SIG-M5 treated with dmso at 0.1 percent for 504 hours (cell line): ENCODE measurements around the gene MTIF3.
"Not testable (repeated sequence)": the region's sequence is repeated elsewhere in the genome, so short reads cannot be mapped to it uniquely, and the experiment has no call there.

Experiments used
- DNase-seq: peaks from one replicate; lab custom pipeline; 2025; ENCODE audit not compliant: unreplicated experiment; lab: John Stamatoyannopoulos, UW

Gene MTIF3

DNA sequence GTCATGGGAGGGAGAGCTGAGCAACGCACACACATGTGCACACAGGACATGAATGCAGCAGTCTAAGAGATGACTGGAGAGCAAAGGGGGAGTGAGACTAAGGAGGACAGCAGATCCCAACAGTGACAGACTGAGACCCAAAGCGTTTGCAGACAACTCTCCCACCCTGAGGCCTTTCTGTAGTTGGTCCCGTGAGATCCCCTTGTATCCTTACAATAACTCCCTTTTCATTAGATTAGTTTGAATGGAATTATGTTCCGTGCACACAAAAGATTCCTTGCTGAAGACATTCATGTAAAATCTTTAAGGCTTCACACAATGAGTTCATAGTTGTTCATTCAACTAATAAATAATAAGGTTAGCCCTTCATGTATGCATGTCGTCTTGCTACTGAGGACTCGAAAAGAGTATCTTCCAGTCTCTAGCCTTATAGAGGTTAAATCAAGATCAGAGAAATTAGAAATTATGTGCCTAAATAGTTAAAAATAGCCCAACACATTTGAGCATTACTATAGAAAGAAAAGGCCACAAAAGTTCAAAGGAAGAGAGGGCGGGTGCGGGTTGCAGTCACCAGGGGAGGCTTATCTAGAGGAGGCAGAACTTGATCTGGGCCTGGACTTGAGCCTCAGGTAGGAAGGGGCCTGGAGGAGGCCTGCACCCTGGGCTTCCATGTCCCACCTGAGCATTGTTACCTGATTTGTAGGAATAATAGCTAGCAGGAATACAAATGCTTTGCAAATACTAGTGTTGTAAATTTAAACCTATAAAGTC, 29.1 kb downstream of the MTIF3 start:
- no peak for DNase-seq

DNA sequence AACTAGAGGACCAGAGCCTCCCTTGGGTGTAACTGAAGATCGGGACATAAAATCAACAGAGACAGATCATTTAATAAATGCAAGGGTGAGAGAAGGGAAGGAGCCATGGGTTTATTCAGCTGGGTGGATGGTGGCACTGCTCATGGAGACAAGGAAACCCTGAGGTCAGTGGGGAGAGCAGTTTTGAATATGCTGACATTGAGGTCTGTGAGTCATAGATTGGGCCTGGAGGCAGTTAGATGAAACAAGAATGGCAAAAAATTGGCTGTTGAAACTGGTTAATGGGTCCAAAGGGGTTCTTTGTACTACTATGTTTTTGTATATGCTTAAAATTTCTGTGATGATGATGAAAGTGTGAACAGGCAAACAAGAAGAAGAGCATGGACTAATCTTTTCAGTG, 31.0 kb downstream of the MTIF3 start:
- DNase-seq, result no peak

DNA sequence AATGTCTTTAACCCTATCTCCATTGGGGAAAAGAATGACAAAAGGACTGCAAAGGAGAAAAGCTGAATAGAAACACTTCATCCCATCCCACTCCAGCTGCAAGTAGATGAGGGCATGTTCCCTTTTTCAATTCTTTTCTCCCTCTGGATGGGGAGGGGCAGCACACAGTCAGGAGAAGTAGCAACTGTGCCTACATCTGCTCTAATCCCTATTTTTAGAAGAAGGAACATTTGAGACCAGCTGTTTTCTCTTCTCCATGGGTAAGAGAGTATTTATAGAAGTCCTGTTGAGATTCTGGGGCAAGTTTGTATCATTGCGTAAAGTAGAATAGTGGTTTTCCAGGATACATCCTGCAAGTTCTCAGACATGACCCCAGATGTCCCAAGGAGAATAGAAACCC, 35.2 kb downstream of the MTIF3 start:
- no peak for DNase-seq

DNA sequence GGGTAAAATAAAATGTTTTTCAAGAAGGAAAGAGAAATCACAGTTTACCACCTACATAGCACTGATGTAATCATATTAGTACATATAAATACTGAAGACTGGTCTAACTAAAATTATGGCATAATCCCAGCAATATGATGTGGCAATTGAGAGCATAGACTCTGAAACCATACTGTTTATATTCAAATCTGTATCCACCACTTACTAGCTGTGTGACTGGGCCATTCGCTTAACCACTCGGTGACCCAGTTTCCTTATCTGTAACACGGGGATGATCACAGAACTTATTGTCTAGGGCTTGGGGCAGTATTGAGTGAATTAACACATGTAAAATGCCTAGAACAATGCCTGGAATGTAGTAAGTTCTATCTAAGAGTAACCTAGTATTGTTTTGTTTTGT, 39.0 kb downstream of the MTIF3 start:
- DNase-seq, result no peak

DNA sequence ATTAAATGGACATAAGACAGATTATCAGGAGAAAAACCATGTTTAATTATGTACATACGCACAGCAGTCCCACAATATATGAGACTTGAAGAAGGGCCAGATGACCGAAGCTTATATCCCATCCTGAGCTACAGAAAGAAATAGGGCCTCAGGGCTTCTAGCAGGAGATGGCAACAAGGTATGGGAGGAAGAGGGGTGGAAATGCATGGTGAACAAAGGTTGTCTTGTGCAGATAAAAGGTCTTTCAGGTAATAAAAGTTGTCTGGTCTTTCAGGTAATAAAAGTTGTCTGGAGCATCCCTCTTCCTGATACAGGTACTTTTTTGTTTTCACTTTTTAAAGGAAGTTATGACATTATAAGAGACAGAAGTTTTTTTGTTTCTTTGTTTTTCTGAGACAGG, 41.4 kb downstream of the MTIF3 start:
- no peak for DNase-seq

DNA sequence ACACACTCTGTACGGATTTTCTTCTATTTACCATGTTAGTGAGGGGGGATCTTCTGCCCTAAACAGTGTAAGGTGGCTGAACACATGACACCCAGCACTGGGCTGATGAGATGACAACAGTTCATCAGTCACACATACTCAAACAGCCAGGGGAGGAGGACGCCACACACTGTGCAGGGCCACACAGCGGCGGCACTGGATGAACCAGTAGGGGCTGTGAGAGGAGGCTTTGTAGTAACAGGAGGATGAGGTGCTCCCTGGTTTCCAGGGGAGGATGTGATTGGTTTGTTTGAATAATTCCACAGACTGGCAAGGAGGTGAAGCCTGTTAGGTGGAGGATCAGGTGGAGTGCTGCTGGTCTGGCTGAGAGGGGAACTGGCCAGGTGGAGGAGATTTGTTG, 42.3 kb downstream of the MTIF3 start:
- DNase-seq, result no peak

DNA sequence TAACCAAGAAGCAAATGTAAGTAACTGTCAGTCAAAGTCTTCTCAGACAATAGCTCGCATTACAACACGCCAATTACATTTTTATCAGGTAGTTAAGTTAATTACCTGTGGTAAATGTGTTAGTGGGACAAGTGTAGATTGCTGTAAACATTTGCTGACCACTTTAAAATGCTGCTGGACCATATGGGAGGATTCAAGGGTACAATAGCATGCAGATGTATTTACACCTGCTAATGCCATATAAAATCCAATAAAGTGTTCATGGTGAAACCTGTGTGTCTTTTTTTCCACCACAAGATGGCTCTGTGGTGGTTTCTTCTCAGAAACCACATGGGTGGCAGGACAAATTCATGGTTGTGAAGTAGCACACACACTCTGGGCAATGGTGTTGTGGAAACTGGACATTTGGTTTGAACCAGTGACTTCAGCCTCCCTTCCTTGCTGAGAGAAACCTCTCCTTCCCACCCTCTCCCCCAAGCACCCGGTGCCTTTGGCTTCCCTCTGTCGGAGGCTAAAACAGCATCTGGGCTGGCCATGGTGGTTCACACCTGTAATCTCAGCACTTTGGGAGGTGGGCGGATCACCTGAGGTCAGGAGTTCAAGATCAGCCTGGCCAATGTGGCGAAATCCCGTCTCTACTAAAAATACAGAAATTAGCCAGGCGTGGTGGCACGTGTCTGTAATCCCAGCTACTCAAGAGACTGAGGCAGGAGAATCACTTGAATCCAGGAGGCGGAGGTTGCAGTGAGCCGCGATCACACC, 44.0 kb downstream of the MTIF3 start:
- peak; percentile 60 for DNase-seq

DNA sequence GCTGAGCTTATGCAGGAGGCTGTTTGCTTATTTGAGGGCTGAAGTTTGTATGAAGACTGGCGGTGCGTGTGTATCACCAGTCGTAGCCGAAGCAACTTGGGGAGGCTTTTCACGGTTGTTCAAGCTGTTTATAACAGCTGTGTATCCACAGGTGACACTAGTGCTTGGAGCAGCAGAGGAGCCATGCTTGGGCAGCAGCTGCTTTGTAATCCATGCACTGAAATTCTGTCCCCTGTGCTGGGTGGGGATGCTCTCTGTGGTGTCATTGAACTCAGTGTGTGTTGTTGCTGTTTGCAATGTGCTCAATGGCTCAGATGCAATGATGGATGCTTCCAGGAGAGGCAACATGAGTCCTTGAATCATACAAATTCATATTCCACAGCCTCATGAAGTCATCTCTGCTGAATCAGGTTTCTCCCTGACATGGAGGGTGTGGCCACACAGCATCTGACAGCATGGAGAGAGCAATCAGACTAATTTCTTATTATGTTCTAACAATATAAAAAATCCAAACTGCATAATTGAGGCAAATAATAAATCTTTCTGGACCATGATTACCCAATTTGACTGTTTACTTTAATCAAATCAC, 44.7 kb downstream of the MTIF3 start:
- DNase-seq, result no peak

DNA sequence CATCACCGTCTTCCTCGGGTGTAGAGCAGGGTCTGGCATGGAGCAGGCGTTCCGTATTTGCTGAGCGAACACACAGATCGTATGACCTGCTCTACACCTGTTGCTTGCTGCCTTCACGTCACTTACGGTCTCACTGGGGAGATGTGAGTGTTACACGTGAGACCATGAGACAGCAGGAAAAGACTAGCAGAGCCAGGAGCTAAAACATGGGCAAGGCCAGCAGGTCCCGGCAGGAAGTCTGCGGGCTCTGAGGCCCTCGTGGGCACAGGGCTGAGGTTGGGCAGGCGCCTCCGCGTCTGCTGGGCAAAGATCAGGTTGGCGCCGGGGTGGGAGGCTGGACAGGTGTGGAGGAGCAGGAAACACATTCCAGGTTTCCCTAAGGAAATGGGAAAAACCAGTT, 45.7 kb downstream of the MTIF3 start:
- no peak for DNase-seq

DNA sequence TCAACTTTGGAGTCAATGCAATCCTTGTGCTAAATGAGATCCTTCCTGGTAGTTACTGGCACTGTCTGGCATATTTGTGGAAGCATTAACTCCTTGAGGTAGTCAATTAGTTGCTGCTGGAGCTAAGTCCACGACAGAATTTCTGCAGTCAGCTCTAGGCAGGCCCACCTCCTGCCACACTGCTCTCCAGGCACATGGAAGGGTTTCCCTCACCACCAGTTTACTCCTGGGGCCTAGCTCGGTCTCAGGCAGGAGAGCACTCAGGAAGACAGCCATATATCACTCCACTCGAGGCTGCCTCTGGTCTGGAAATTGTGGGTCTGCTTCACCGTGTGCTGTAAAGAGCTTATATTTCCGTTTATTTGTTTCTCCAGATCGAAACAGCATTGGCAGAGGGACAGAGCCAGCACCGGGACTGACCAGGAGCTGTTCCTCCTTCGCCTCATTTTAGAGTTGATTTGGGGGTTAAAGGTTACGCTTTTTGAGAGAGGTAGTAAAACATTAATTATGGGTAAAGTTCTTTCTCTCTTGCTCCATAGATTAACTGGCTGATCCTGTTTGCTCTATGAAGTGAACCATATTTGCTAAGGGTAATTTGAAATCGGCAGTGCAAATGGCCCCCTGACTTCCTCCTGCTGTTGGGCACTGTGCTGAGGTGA, 46.5 kb downstream of the MTIF3 start:
- DNase-seq, result no peak

DNA sequence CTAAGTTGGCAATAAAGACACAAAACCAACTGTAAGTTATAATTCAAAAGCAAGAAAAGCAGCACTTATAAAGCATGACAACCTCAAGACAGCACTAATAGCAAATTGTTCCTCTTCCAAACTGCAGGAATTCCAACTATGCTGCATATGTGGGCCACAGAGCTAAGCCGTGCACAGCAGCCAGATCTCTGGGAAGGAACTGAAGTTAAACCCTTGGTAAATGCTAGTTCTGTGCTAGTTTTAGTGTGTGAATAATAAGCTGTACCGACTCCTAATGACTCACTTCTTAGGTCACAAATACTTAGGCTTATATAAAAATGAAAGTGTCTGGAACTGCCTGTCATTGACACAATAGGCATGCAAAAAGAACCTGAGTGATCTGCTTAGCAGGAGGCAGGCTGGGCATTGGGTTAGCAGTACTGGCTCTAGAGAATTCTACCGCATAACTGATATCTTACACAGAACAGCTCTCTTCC, 47.1 kb downstream of the MTIF3 start:
- DNase-seq, result no peak

DNA sequence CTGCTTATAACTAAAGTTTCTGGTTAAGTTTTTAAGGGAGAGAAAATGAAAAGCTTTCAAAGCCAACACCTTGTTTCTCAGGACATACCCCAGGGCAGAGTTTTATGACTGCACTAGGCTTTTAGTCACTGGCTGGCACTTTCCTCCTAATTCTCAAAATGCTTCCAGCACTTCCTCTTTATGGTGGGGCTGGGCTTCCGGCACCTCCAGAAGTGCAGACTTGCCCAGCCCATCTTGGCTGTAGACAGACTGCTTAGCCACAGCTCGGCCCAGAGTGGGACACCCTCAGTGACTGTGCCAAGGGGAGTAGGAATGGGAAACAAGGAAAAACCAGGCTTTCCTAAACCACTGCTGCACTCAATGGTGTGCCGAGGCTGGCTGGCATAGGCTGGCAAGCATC, 49.2 kb downstream of the MTIF3 start:
- peak; percentile 62 for DNase-seq

DNA sequence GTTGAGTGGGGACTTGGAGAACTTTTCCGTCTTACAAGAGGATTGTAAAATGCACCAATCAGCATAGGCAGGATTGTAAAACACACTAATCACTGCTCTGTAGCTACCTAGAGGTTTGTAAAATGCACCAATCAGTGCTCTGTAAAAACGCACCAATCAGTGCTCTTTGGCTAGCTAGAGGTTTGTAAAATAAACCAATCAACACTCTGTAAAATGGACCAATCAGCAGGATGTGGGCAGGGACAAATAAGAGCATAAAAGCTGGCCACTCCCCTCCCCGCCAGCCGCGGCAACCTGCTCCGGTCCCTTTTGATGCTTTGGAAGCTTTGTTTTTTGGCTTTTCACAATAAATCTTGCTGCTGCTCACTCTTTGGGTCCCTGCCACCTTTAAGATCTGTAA, 50.0 kb downstream of the MTIF3 start:
- not testable (repeated sequence) for DNase-seq

DNA sequence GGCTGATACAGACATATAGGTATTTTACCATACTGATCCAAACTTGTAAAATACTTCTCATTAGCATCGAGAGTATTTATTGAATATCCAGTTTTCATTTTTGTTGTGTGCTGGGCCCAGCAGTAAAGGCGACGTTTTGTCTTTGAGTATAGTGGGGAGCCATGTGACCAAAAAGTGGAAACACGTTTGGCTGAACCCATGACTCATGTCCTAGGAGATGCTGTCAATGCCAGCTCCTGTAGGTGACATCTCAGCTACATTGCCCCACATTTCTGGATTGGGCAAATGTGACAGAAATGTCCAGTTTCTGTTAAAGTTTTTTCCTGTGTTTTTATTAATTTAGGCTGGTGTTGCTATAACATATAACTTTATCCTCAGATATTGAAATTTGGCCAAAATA, 52.0 kb downstream of the MTIF3 start:
- DNase-seq, result no peak

DNA sequence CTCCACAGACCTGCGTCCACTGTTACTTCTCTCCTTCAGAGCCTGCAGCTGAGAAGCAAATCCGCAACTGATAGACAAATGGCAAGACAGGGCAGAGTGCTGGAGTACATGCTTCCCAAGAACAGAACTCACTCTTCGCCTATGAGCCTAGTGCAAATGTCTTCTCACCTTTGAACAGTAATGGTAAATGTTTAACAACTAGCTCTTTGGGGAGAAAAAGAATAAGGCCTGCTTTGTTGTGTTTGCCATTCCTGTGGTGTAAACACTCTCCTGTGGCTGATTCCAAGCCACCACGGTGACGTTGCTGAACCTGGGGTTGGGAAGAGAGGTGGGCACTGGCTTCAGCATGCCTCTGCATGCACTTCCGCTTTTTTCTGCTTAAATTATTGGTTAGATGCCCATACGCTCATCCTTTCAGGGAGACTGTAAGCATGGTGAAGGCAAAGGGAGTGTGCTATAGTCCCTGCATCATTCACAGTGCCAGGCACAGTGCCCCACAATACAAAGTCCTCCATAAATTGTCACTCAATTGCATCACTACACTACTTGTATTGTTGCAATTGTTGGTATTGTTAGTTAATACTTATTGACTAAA, 54.0 kb downstream of the MTIF3 start:
- DNase-seq, result no peak

DNA sequence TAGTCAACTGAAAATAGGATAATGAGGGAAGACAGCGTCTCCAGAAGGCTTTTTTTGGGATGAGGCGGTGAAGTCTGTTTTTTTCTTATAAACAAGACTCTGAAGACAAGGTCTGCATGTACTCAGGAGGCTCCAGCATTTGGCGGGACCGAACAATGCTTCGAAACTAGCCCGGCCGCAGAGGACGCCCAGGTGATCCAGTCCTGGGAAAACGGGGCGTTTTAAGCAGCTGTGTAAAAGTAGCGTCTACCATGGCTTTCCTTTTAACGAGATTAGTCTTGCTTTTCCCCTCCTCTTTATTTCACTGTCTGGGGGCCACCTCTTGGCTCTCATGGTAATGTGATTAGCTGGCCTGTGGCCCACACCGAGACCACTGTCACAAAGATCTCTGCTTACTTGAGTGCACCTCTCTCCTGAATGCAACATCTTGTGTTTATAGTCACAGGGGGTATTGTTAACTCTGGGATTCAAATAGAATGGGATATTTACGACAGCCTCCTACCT, 55.3 kb downstream of the MTIF3 start:
- no peak for DNase-seq

DNA sequence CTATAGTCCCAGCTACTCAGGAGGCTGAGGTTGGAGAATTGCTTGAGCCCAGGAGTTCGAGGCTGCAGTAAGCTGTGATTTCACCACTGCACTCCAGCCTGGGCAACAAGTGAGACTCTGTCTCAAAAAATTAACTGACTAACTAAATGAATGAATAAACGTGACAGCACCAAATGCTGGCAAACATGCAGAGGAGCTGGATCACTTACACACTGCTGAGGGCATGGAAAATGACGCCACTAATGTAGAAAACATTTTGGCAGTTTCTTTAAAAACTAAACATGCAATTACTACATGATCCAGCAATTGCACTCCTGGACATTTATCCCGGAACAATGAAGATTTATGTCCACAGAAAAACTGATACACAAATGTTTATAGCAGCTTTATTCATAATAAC, 57.3 kb downstream of the MTIF3 start:
- DNase-seq, result no peak

DNA sequence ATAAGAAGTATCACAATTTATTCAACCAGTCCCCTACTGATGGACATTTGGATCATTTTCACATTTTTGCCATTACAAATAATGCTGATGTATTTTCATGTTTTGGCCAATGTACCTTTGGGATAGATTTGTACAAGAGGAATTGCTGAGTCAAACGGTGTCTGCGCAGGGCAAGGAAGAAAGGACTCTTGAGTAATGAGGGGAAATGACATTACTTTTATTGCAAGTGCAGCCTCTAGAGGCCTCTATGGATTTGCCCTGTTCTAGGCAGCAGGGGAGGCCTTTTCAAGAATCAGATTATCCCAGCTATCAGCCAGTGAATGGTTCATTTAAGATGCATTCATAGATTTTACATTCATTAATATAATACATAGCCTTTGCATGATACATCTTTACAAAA, 58.9 kb downstream of the MTIF3 start:
- peak; percentile 54 for DNase-seq

DNA sequence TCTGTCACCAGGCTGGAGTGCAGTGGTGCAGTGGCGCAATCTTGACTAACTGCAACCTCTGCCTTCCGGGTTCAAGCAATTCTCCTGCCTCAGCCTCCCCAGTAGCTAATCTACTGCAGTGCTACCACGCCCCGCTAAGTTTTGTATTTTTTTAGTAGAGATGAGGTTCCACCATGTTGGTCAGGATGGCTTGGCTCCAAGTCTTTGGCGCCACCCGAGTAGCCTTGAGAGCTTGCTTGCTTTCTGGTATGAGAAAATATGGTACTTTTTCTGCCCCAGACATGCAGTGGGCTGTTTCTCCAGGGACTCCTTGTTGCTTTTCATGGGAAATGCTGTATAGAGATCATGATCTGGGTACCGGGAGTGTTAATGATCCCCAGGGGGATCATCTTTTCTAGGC, 60.5 kb downstream of the MTIF3 start:
- no peak for DNase-seq

DNA sequence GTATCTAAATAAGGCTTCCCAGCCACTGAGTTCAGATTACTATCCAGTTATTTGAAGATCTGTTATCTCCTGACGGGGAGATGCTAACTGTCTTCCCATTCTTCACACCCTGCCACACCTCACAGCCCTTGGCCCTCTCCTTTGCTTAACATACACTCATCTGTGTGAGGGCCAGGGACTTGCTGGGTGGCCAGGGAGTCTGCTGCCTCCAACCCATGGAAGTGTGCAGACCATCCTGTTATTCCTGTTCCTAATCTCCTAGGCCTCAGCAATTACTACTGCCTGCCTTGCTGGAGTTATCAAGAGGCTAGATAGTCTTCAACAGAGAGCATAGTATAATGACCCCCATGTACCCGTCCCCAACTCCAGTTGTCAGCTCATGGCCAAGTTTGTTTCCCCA, 62.1 kb downstream of the MTIF3 start:
- DNase-seq, result no peak
